Measurements from ENCODE around the gene LLCFC1. TPM values are rescaled to one million over a fixed set of nuclear protein-coding genes. Genes with fewer than 3 reads are reported as not detected.

The LLCFC1 gene
- total and polyA plus RNA-seq, 11 donors = not detected

GRCh38 chr7:142962991-142963390 is 23.7 kb downstream of the LLCFC1 start:
- ATAC-seq (no peak), DNase-seq (no peak)
- H3K27ac ChIP-seq = no peak overlapping the region
- intact Hi-C loops (cut with DNase I) = no loop called here
- 26 to 50% (median 32%) methylated on average over 1 of the region's 1 CpG for WGBS, 4 donors
- H3K9me3 ChIP-seq = no peaks in the 10 kb centered on the region
- H3K4me1 ChIP-seq = no peaks in the 10 kb centered on the region
- no peaks in the 10 kb centered on the region for H3K36me3 ChIP-seq
- TF ChIP-seq POLR2A (IDR thresholded peaks at IDR 0.05) (no peak), CTCF (IDR thresholded peaks at IDR 0.05) (no peak)
- H3K4me3 ChIP-seq = no peak overlapping the region
- peaks cover 0 to 23% (median 0%) of the 10 kb centered on the region in 9 donors for H3K27me3 ChIP-seq

DNA sequence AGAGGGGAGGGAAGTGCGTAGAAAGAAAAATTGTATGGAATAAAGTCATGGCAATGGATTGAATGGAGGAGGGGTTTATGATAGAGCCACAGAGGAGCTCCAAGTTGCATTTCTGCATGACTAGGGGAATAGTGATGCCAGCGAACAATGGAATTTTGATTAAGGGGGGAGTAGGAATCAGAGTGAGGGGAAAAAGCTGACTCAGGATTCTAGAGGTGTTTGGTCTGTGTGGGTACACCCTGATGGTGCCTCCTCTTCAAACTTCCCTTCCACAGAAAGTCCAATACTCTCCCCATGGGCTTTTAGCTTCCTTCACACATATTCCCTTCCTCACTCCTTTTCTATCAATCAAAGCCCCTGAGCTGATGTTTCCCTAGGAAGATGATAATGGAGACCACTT is 24.7 kb downstream of the LLCFC1 start:
- Histone ChIP-seq H3K4me1 (peaks cover 0 to under 1% (median 0%) of the 10 kb centered on the region in 12 donors), H3K27ac (no peak overlapping the region), H3K27me3 (peaks cover 0 to 24% (median 0%) of the 10 kb centered on the region in 9 donors), H3K4me3 (no peak overlapping the region), H3K9me3 (no peaks in the 10 kb centered on the region), H3K36me3 (no peaks in the 10 kb centered on the region)
- TF ChIP-seq CTCF (IDR thresholded peaks at IDR 0.05) (no peak), POLR2A (IDR thresholded peaks at IDR 0.05) (no peak)
- ATAC-seq (no peak), DNase-seq (no peak)
- intact Hi-C loops (cut with DNase I) = no loop called here
- 87 to 93% (median 88%) methylated on average over 2 of the region's 2 CpGs for WGBS, 4 donors

GRCh38 chr7:142964502-142965246 is 25.4 kb downstream of the LLCFC1 start:
- H3K9me3 ChIP-seq = no peaks in the 10 kb centered on the region
- H3K27me3 ChIP-seq = peaks cover 0 to 24% (median 0%) of the 10 kb centered on the region in 9 donors
- H3K27ac ChIP-seq = no peak overlapping the region
- intact Hi-C loops (cut with DNase I) = no loop called here
- DNase-seq (no peak), ATAC-seq (no peak)
- WGBS, 4 donors = 67 to 71% (median 69%) methylated on average over 6 of the region's 6 CpGs
- H3K4me1 ChIP-seq = peaks cover 0 to 5% (median 0%) of the 10 kb centered on the region in 12 donors
- no peak for TF ChIP-seq POLR2A (IDR thresholded peaks at IDR 0.05)
- no peak for TF ChIP-seq CTCF (IDR thresholded peaks at IDR 0.05)
- H3K4me3 ChIP-seq = no peak overlapping the region
- no peaks in the 10 kb centered on the region for H3K36me3 ChIP-seq

GRCh38 chr7:142968229-142968628 is 28.9 kb downstream of the LLCFC1 start:
- ATAC-seq (no peak), DNase-seq (no peak)
- H3K4me1 ChIP-seq = peaks cover 0 to 5% (median 0%) of the 10 kb centered on the region in 12 donors
- no peaks in the 10 kb centered on the region for H3K36me3 ChIP-seq
- intact Hi-C loops (cut with DNase I) = no loop called here
- H3K27ac ChIP-seq = no peak overlapping the region
- H3K27me3 ChIP-seq = peaks cover 0 to 20% (median 0%) of the 10 kb centered on the region in 9 donors
- H3K4me3 ChIP-seq = no peak overlapping the region
- no peak for TF ChIP-seq CTCF (IDR thresholded peaks at IDR 0.05)
- no peak for TF ChIP-seq POLR2A (IDR thresholded peaks at IDR 0.05)
- no peaks in the 10 kb centered on the region for H3K9me3 ChIP-seq
- WGBS, 4 donors = 80 to 87% (median 84%) methylated on average over 4 of the region's 4 CpGs
